Kidney (tissue), 14 donors: ENCODE data around the gene GOLGA7B. TPM values are rescaled to one million over a fixed set of nuclear protein-coding genes. Genes with fewer than 3 reads are reported as not detected.

ENCODE experiments used
- DNase-seq, 5 donors: peaks; one replicate each; pipeline ENCODE4 v3.0.0-alpha.2; 2013 to 2020
- FAIRE-seq: peaks from 2 replicates; lab custom pipeline; 2012; peaks lifted over from hg19 to GRCh38; lab: Jason Lieb, UNC
- H3K27ac ChIP-seq, 2 donors: one replicate each; pipeline ENCODE4 v1.7.0; 2013; ENCODE audit warnings: low read depth in 2 of 2, low read length in 2 of 2, inconsistent platforms in 1 of 2
- H3K27me3 ChIP-seq: one replicate; pipeline ENCODE4 v1.7.1; 2013; ENCODE audit warnings: low read length, inconsistent platforms; ENCODE audit not compliant: control insufficient read depth, insufficient read depth
- H3K36me3 ChIP-seq, 3 donors: one replicate each; pipeline versions ENCODE4 v1.7.0 to v1.7.1; 2013; ENCODE audit warnings: low read length in 3 of 3, control low read depth in 1 of 3, inconsistent platforms in 1 of 3; ENCODE audit not compliant: insufficient read depth in 3 of 3, control insufficient read depth in 2 of 3
- H3K4me1 ChIP-seq, 3 donors: one replicate each; pipeline versions ENCODE4 v1.7.0 to v1.7.1; 2013; ENCODE audit warnings: low read length in 3 of 3, inconsistent platforms in 1 of 3, low read depth in 1 of 3; ENCODE audit not compliant: control insufficient read depth in 2 of 3, insufficient read depth in 2 of 3
- H3K4me3 ChIP-seq, 3 donors: one replicate each; pipeline versions ENCODE4 v1.7.0 to v1.8.1; 2013; ENCODE audit warnings: low read length in 3 of 3, control low read depth in 1 of 3, inconsistent platforms in 1 of 3
- H3K9ac ChIP-seq, 3 donors: one replicate each; pipeline versions ENCODE4 v1.7.0 to v1.7.1; 2013; ENCODE audit warnings: low read length in 3 of 3, control low read depth in 1 of 3, inconsistent platforms in 1 of 3
- H3K9me3 ChIP-seq, 3 donors: one replicate each; pipeline versions ENCODE4 v1.7.0 to v1.7.1; 2013; ENCODE audit warnings: low read length in 3 of 3, control low read depth in 1 of 3, inconsistent platforms in 1 of 3; ENCODE audit not compliant: control insufficient read depth in 2 of 3, insufficient read depth in 1 of 3
- intact Hi-C: fragments of 100-400 bp; cut with DNase I; formaldehyde crosslinking; loops from one replicate; pipeline ENCODE4 v1.11.1; 2022
- polyA plus RNA-seq: library from polyadenylated mRNA; stranded (reverse); fragments of 350-450 nt; fragmentation: Illumina TruSeq; extraction: RNeasy Lipid Tissue Mini Kit (QIAGEN cat#74804); gene quantifications from one replicate; pipeline ENCODE4 v1.2.3, GENCODE V29; 2014; ENCODE audit warnings: low read depth, low replicate concordance; ENCODE audit not compliant: insufficient read depth
- total RNA-seq: library from RNA; stranded (reverse); fragmentation: NEBNext Ultra II Directional; extraction: Animal tissue kit (Norgen Biotek cat#: 25700); gene quantifications from one replicate; pipeline ENCODE4 v1.2.1, GENCODE V29; 2021
- TF ChIP-seq, protein P1 (sequence below): IDR thresholded peaks from 3 replicates; pipeline ENCODE4 v1.5.1; 2012; ENCODE audit warnings: mild to moderate bottlenecking, moderate library complexity, borderline replicate concordance; ENCODE audit not compliant: insufficient read depth; ENCODE audit errors: extremely low read depth
- donor health status: control.
- donor health status: control.
- donor health status: control.
- donor health status: control.
- donor health status: control.
- donor health status: DM: yes; HTN: yes; CAD: no.
- donor health status: Normal renal cell carcinoma (clear cell type).

The GOLGA7B gene
- total and polyA plus RNA-seq, 2 donors from 2014 or later, result 0.50 TPM; not detected in 1

- peak overlapping the region in 1 of 2 donors; percentile 60 for H3K27ac ChIP-seq
- peak; percentile 82 to 96 (median 85) for DNase-seq
- H3K36me3 ChIP-seq, result no peaks in the 10 kb centered on the region
- no peaks in the 10 kb centered on the region for H3K9me3 ChIP-seq
- H3K9ac ChIP-seq, result no peak overlapping the region
- H3K4me3 ChIP-seq, result no peak overlapping the region
- H3K4me1 ChIP-seq, result peaks cover 0 to 4% (median 0%) of the 10 kb centered on the region in 3 donors
- TF ChIP-seq, protein P1, sequence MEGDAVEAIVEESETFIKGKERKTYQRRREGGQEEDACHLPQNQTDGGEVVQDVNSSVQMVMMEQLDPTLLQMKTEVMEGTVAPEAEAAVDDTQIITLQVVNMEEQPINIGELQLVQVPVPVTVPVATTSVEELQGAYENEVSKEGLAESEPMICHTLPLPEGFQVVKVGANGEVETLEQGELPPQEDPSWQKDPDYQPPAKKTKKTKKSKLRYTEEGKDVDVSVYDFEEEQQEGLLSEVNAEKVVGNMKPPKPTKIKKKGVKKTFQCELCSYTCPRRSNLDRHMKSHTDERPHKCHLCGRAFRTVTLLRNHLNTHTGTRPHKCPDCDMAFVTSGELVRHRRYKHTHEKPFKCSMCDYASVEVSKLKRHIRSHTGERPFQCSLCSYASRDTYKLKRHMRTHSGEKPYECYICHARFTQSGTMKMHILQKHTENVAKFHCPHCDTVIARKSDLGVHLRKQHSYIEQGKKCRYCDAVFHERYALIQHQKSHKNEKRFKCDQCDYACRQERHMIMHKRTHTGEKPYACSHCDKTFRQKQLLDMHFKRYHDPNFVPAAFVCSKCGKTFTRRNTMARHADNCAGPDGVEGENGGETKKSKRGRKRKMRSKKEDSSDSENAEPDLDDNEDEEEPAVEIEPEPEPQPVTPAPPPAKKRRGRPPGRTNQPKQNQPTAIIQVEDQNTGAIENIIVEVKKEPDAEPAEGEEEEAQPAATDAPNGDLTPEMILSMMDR, result no peak
- no peaks in the 10 kb centered on the region for H3K27me3 ChIP-seq
- FAIRE-seq, result no peak
- intact Hi-C loops, result no loop called here
These were observed 40.0 kb downstream of the GOLGA7B start for GRCh38 chr10:97889461-97890265.

GRCh38 chr10:97891497-97892167 is 42.0 kb downstream of the GOLGA7B start:
- Histone ChIP-seq H3K27ac (no peak overlapping the region), H3K27me3 (no peaks in the 10 kb centered on the region), H3K36me3 (no peaks in the 10 kb centered on the region), H3K9ac (no peak overlapping the region), H3K4me3 (no peak overlapping the region), H3K4me1 (peaks cover 0 to 4% (median 0%) of the 10 kb centered on the region in 3 donors), H3K9me3 (no peaks in the 10 kb centered on the region)
- peak in 1 of 5 donors; percentile 43 for DNase-seq
- TF ChIP-seq, protein P1, result no peak
- no peak for FAIRE-seq
- intact Hi-C loops, result no loop called here

GRCh38 chr10:97892506-97892905 is 42.9 kb downstream of the GOLGA7B start:
- Histone ChIP-seq H3K4me1 (peaks cover 0 to 4% (median 0%) of the 10 kb centered on the region in 3 donors), H3K27ac (no peak overlapping the region), H3K9me3 (no peaks in the 10 kb centered on the region), H3K27me3 (no peaks in the 10 kb centered on the region), H3K4me3 (no peak overlapping the region), H3K36me3 (no peaks in the 10 kb centered on the region), H3K9ac (no peak overlapping the region)
- intact Hi-C loops, result no loop called here
- DNase-seq (no peak), FAIRE-seq (no peak)
- TF ChIP-seq, protein P1, result no peak
